CD14-positive monocyte (primary cell): Measurements from ENCODE around the gene ABCG1. TPM values are rescaled to one million over a fixed set of nuclear protein-coding genes. Genes with fewer than 3 reads are reported as not detected.
"Not testable (repeated sequence)": the region's sequence is repeated elsewhere in the genome, so short reads cannot be mapped to it uniquely, and the experiment has no call there.

Experiments
- DNase-seq, 3 donors: peaks; one replicate each; pipeline ENCODE4 v3.0.0-alpha.2; 2011 to 2022
- H2AFZ ChIP-seq: 2 replicates; pipeline ENCODE4 v1.6.0; 2012; ENCODE audit warnings: mild to moderate bottlenecking, low read depth, low read length, inconsistent platforms; ENCODE audit not compliant: insufficient read depth, poor library complexity, severe bottlenecking
- H3K27ac ChIP-seq, 2 donors: 1 replicate in 1 of 2; 2 replicates in 1 of 2; pipeline ENCODE4 v1.5.1; 2012 to 2013; ENCODE audit warnings: low read length in 2 of 2, control low read depth in 1 of 2, inconsistent platforms in 1 of 2, low read depth in 1 of 2, mild to moderate bottlenecking in 1 of 2
- H3K27me3 ChIP-seq, 2 donors: one replicate each; pipeline versions ENCODE4 v1.6.0 to v1.6.1; 2011 to 2013; ENCODE audit warnings: low read length in 2 of 2; ENCODE audit not compliant: control insufficient read depth in 2 of 2, insufficient read depth in 2 of 2
- H3K36me3 ChIP-seq, 2 donors: replicated peaks in 1 of 2; 1 replicate in 1 of 2; 2 replicates in 1 of 2; pipeline versions ENCODE4 v1.5.1 to v1.6.1; 2012 to 2013; ENCODE audit warnings: low read length in 2 of 2, control low read depth in 1 of 2, inconsistent platforms in 1 of 2, mild to moderate bottlenecking in 1 of 2; ENCODE audit not compliant: insufficient read depth in 2 of 2, control insufficient read depth in 1 of 2
- H3K4me1 ChIP-seq, 2 donors: 1 replicate in 1 of 2; 2 replicates in 1 of 2; pipeline versions ENCODE4 v1.5.1 to v1.6.1; 2012 to 2013; ENCODE audit warnings: low read length in 2 of 2, control low read depth in 1 of 2, inconsistent platforms in 1 of 2, mild to moderate bottlenecking in 1 of 2, moderate library complexity in 1 of 2; ENCODE audit not compliant: insufficient read depth in 2 of 2, control insufficient read depth in 1 of 2
- H3K4me2 ChIP-seq: replicated peaks from 2 replicates; pipeline ENCODE3; 2012; ENCODE audit warnings: low read length, moderate library complexity, mild to moderate bottlenecking; ENCODE audit not compliant: poor library complexity, severe bottlenecking; ENCODE audit errors: extremely low read depth
- H3K4me3 ChIP-seq, 3 experiments: fragments of 200-600 bp in 1 of 3; sonication (generic) in 1 of 3; replicated peaks in 1 of 3; 1 replicate in 2 of 3; 2 replicates in 1 of 3; pipeline ENCODE4 v1.5.1; 2011 to 2013; ENCODE audit warnings: low read length in 3 of 3, mild to moderate bottlenecking in 3 of 3, control low read depth in 2 of 3, low read depth in 2 of 3, inconsistent platforms in 1 of 3, moderate library complexity in 1 of 3
- H3K79me2 ChIP-seq: 2 replicates; pipeline ENCODE4 v1.6.0; 2012; ENCODE audit warnings: mild to moderate bottlenecking, control low read depth, inconsistent platforms, low read length, moderate library complexity; ENCODE audit not compliant: insufficient read depth
- H3K9ac ChIP-seq: 2 replicates; pipeline ENCODE4 v1.6.0; 2017; ENCODE audit warnings: low read length, mild to moderate bottlenecking; ENCODE audit not compliant: insufficient read depth, poor library complexity, severe bottlenecking
- H3K9me3 ChIP-seq, 2 donors: replicated peaks in 1 of 2; 1 replicate in 1 of 2; 2 replicates in 1 of 2; pipeline versions ENCODE4 v1.5.1 to v1.6.1; 2012 to 2013; ENCODE audit warnings: low read length in 2 of 2, control low read depth in 1 of 2; ENCODE audit not compliant: control insufficient read depth in 1 of 2, insufficient read depth in 1 of 2
- H4K20me1 ChIP-seq: 2 replicates; pipeline ENCODE4 v1.6.0; 2012; ENCODE audit warnings: mild to moderate bottlenecking, low read length, control low read depth, moderate library complexity; ENCODE audit not compliant: insufficient read depth
- H3K27ac Mint-ChIP-seq, 7 donors: one replicate each; pipeline ENCODE4 v1.8.0; 2020; ENCODE audit warnings: mild to moderate bottlenecking in 7 of 7, mixed read lengths in 7 of 7, moderate library complexity in 6 of 7, inconsistent platforms in 2 of 7
- H3K27me3 Mint-ChIP-seq, 3 donors: one replicate each; pipeline ENCODE4 v1.8.0; 2021 to 2022; ENCODE audit warnings: low read depth in 3 of 3, mild to moderate bottlenecking in 3 of 3, mixed read lengths in 3 of 3, moderate library complexity in 3 of 3, inconsistent platforms in 1 of 3
- H3K36me3 Mint-ChIP-seq, 2 donors: one replicate each; pipeline ENCODE4 v1.8.0; 2020; ENCODE audit warnings: mixed read lengths in 2 of 2, inconsistent platforms in 1 of 2, mild to moderate bottlenecking in 1 of 2
- H3K4me1 Mint-ChIP-seq: one replicate; pipeline ENCODE4 v1.8.0; 2020; ENCODE audit warnings: mild to moderate bottlenecking, mixed read lengths
- H3K4me3 Mint-ChIP-seq, 2 donors: one replicate each; pipeline ENCODE4 v1.8.0; 2020; ENCODE audit warnings: mild to moderate bottlenecking in 2 of 2, mixed read lengths in 2 of 2, moderate library complexity in 1 of 2
- H3K9me3 Mint-ChIP-seq, 7 donors: one replicate each; pipeline ENCODE4 v1.8.0; 2020 to 2022; ENCODE audit warnings: mixed read lengths in 7 of 7, mild to moderate bottlenecking in 6 of 7, moderate library complexity in 6 of 7, inconsistent platforms in 2 of 7
- WGBS: methylation state at CpG from one replicate; pipeline ENCODE4 v1.1.5; 2013; ENCODE audit warnings: missing lambda C conversion rate; ENCODE audit not compliant: insufficient coverage; 5-methylcytosine and 5-hydroxymethylcytosine counted together
- intact Hi-C, 2 donors: fragments of 100-400 bp; cut with micrococcal nuclease; formaldehyde crosslinking; loops; one replicate each; pipeline versions ENCODE4 v1.15.0 to v1.15.1; 2023
- polyA plus RNA-seq, 3 donors: library from polyadenylated mRNA; depleted of rRNA in 1 of 3; unstranded in 2 of 3; stranded (reverse) in 1 of 3; fragments of 300-500 nt in 2 of 3; fragments of >200 nt in 1 of 3; fragmentation: Illumina TruSeq in 2 of 3; gene quantifications; 1 replicate in 2 of 3; 2 replicates in 1 of 3; pipeline ENCODE4 v1.2.3, GENCODE V29; 2012 to 2021
- TF ChIP-seq, protein P1 (sequence below): fragments of 200-600 bp; IDR thresholded peaks from one replicate; pipeline ENCODE4 v1.8.0; 2022; ENCODE audit warnings: antibody characterized with exemption, mild to moderate bottlenecking

The ABCG1 gene
- polyA plus RNA-seq, 3 donors = 3.0 to 5.2 (median 3.5) TPM

DNA sequence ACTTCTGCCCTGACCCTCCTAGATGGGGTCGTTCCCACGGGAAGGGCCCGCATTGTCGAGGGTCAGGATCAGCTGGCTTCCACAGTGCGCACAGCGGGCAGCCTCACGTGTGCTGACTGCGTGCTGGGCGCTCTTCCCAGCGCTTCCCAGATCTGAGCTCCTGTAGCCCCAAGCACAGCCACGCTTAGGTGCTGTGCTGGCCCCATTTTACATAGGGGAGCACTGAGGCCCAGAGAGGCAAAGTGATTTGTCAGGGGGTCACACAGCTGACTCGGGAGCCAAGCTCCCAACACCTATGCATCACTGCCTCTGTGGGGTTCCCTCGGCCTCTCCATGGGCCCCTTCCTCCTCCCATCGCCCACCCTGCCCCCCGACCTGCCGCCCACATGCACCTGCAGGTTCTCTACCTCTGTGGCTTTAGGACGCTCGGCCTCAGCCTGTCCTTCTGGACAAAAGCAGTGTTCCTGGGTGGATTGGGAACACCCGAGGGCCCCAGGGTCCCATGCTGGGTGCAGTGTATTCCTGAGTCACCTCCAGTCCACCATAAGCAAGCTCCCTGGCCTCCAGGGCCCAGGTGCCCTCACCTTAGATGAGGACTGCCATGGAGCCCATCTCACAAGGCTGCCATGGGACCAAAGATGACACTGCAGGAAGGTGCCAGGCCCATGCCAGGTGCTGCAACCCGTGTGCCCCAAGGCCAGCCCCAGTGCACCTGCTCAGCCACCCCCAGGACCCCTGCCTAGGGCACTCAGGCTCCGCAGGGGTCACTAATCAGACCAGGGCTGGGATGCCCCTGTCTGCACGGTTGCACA, 73.0 kb downstream of the ABCG1 start:
- H3K4me2 ChIP-seq = no peak overlapping the region
- H3K79me2 ChIP-seq = no peaks in the 10 kb centered on the region
- WGBS = 99% methylated on average over 22 of the region's 22 CpGs
- intact Hi-C loops = no loop called here
- Mint-ChIP-seq H3K36me3 (peaks cover 16 to 37% of the 10 kb centered on the region in 2 donors), H3K27me3 (peaks cover 0 to 7% (median 0%) of the 10 kb centered on the region in 3 donors), H3K4me1 (peaks cover 31% of the 10 kb centered on the region), H3K4me3 (no peak overlapping the region), H3K9me3 (peaks cover 0 to 7% (median 2%) of the 10 kb centered on the region in 7 donors), H3K27ac (no peak overlapping the region)
- H4K20me1 ChIP-seq = no peaks in the 10 kb centered on the region
- H3K9ac ChIP-seq = no peak overlapping the region
- no peak overlapping the region for H2AFZ ChIP-seq
- TF ChIP-seq, protein P1, sequence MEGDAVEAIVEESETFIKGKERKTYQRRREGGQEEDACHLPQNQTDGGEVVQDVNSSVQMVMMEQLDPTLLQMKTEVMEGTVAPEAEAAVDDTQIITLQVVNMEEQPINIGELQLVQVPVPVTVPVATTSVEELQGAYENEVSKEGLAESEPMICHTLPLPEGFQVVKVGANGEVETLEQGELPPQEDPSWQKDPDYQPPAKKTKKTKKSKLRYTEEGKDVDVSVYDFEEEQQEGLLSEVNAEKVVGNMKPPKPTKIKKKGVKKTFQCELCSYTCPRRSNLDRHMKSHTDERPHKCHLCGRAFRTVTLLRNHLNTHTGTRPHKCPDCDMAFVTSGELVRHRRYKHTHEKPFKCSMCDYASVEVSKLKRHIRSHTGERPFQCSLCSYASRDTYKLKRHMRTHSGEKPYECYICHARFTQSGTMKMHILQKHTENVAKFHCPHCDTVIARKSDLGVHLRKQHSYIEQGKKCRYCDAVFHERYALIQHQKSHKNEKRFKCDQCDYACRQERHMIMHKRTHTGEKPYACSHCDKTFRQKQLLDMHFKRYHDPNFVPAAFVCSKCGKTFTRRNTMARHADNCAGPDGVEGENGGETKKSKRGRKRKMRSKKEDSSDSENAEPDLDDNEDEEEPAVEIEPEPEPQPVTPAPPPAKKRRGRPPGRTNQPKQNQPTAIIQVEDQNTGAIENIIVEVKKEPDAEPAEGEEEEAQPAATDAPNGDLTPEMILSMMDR = no peak
- H3K36me3 ChIP-seq = no peaks in the 10 kb centered on the region
- no peaks in the 10 kb centered on the region for H3K9me3 ChIP-seq
- no peak overlapping the region for H3K27ac ChIP-seq
- H3K4me1 ChIP-seq = peaks cover 19 to 28% of the 10 kb centered on the region in 2 donors
- no peak for DNase-seq
- H3K27me3 ChIP-seq = no peaks in the 10 kb centered on the region
- no peak overlapping the region for H3K4me3 ChIP-seq

DNA sequence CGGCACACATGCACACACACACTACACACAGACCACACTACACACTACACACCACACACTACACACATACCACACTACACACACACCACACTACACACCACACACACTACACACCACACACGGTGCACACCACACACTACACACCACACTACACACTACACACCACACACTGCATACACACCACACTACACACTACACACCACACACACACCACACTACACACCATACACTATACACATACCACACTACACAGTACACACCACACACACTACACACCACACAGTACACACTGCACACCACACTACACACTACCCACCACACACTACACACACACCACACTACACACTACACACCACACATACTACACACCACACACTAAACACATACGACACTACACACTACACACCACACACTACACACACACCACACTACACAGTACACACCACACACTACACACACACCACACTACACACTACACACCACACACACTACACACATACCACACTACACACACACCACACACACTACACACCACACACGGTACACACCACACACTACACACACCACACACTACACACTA, 73.7 kb downstream of the ABCG1 start:
- H3K27me3 ChIP-seq, H2AFZ ChIP-seq, H3K27me3 Mint-ChIP-seq, H3K79me2 ChIP-seq, H3K27ac Mint-ChIP-seq, H3K9me3 Mint-ChIP-seq, DNase-seq, H4K20me1 ChIP-seq, H3K4me3 Mint-ChIP-seq, H3K9ac ChIP-seq, H3K9me3 ChIP-seq, H3K27ac ChIP-seq, intact Hi-C loops, H3K4me3 ChIP-seq, H3K4me2 ChIP-seq, H3K36me3 ChIP-seq: not testable (repeated sequence)
- WGBS = 93% methylated on average over 4 of the region's 4 CpGs
- Mint-ChIP-seq H3K4me1 (peaks cover 31% of the 10 kb centered on the region), H3K36me3 (peaks cover 17 to 36% of the 10 kb centered on the region in 2 donors)
- H3K4me1 ChIP-seq = peaks cover 19 to 28% of the 10 kb centered on the region in 2 donors
